ENCODE measurements around the gene PLEKHG4B.

Gene PLEKHG4B

DNA sequence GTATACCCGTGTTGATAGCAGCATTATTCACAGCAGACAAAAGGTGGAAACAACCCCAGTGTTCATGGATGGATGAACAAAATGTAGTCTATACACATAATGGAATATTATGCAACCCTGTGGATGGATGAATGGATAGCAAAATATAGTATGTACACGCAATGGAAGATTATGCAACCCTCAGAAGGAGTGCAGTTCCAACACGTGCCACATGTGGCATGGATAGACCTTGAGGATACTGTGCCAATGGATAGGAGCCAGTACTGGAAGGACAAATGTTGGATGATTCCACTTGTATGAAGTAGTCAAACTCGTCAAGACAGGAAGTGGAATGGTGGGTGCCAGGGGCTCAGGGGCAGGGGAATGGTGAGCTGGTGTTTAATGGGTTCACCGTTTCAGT, 44.9 kb downstream of the PLEKHG4B start:
- DNase-seq = no peak

DNA sequence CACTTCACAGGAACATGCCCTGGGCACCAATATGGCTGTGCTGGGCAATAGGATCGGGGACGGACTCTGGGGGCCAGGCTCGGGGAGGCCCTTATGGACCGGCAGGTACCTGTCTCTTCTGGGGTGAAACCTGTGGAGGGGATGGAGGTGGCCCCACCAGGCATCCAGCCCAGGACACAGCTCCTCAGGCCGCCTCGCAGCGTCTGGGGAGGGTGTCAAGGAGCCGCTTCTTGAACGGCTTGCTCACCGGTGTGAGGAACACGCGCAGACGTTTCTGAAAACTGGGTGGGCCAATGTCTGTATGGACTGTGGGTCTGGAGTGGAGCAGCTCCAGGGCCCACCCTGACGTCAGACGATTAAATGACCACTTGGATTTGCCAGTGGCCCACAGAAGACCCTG, 45.8 kb downstream of the PLEKHG4B start:
- no peak for DNase-seq

DNA sequence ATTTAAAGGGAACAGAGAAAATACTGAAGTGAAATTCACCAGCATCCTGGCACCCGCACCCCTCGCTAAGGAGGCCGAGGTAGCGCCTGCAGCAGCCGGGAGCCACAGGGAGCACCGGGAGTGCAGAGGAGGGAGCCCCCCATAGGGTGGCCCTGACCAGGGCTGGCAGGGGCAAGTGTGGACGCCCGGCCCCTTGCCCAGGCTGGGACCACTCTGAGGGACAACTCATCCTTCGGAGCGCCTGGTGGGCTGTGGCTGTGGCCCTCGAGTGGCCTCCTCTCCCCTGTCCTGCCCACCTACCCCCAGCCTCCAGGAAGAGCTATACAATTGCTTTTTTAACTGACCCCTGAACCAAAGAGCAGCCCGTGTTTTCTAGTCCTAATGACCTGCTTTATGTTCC, 47.0 kb downstream of the PLEKHG4B start:
- DNase-seq = no peak

DNA sequence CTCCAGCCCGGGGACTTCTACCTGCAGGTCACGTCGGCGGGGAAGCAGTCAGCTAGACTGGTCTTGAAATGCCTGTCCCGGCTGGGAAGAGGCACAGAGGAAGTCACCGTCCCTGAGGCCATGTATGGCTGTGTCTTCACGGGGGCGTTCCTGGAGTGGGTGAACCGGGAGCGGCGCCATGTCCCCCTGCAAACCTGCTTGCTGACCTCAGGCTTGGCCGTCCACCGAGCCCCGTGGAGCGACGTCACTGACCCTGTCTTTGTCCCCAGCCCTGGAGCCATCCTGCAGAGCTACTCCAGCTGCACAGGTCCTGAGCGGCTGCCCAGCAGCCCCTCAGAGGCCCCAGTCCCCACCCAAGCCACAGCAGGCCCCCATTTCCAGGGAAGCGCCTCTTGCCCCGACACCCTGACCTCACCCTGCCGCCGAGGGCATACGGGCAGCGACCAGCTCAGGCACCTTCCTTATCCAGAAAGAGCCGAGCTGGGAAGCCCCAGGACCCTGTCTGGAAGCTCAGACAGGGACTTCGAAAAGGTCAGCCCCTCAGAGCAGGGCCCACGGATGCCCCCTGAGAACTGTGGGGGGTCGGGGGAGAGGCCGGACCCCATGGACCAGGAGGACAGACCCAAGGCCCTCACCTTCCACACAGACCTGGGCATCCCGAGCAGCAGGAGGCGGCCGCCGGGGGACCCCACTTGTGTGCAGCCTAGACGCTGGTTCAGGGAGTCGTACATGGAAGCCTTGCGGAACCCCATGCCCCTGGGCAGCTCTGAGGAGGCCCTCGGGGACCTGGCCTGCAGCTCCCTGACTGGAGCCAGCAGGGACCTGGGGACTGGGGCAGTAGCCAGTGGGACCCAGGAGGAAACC, 47.8 kb downstream of the PLEKHG4B start:
- DNase-seq = no peak

DNA sequence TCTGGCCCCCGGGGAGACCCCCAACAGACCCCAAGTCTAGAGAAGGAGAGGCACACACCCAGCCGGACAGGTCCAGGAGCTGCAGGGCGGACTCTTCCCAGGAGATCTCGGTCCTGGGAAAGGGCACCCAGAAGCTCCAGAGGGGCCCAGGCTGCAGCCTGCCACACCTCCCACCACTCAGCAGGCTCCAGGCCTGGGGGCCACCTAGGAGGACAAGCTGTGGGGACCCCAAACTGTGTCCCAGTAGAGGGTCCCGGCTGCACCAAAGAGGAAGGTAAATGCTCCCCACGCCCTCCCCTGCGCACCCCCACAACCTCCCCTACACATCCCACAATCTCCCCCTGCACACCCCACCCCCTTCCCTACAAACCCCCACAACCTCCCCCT, 48.5 kb downstream of the PLEKHG4B start:
- DNase-seq = no peak

DNA sequence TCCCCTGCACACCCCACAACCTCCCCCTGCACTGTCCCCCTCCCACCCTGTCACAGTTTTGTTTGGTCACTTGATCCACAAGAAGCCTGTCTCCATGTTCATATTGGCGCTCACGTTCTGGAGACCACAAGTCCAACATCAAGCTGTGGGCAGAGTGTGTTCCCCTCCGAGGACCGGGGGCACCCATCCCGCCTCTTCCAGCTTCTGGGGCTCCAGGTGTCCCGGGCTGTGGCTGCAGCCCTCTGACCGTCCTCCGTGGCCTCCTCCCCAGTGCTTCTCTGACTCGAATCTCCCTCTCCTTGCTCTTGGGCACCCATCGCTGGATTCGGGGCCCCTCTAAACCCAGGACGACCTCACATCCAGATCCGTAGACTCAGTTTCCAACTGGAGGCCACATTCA, 49.2 kb downstream of the PLEKHG4B start:
- no peak for DNase-seq

DNA sequence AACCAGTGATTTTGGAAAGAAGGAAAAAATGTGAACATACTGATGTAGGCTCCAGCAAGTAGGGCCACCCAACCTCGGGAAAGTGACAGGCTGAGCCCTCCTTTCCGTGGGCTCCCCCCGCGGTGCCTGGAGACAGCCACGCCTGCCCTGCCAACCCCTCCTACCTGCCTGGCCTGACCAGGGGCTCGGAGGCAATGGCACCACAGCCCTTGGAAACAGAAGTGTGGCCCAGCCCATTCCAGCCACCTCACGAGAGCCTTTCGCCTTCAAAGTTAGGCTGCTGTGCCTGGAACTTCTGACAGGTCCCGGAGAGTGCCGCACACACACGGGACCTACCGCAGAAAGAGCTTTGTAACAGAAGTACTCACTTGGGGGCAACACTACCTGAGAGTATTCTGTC, 49.8 kb downstream of the PLEKHG4B start:
- DNase-seq = no peak

DNA sequence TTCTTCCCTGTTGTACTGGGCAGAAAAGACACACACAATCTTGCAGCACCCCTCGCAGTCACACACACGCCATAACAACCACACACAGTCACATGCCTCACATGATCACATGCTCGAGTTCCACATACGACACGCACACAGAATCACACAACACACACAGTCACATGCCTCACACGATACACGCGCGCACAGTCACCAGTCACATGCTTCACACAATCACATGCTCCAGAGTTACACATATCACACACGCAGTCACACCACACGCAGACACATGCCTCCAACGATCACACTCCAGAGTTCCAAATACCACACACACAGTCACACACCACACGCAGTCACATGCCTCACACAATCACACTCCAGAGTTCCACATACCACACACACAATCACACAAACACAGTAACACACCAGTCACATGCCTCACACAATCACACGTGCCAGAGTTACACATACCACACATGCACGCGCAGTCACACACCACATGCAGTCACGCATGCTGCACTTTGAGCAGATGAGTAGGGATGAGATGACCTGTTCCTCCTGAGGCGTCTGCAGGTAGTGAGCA, 50.4 kb downstream of the PLEKHG4B start:
- no peak for DNase-seq

DNA sequence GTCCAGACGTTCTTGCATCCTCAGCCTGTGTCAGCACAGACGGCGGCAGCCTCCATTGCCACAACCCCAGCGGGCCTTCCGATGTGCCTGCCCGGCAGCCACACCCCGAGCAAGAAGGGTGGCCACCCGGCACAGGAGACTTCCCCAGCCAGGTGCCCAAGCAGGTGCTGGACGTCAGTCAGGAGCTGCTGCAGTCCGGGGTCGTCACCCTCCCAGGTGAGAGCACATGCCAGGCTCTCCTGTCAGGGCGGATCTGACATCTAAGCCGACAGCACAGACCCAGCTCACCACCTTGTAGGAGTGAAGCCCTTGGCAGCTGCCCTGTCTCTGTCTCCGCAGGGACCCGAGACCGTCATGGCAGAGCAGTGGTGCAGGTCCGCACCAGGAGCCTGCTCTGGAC, 51.1 kb downstream of the PLEKHG4B start:
- no peak for DNase-seq

DNA sequence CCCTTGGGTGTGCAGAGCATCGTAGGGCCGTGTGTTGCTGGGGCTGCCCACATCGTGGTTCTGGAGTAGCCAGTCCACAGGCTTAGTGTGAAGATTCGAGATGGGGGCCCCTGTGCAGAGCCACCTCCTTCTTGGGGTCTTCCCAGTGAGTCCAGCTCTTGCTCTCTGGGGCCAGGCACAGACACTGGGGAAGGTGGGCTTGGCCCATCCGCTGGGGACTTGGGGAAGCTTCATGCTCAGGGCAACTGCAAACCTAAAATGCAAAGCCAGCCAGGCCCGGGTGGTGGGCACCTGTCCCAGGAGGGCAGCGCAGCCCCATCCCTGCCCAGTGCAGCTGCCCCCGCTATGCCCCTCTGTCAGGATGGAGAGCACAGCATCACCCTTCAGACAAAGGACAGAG, 53.0 kb downstream of the PLEKHG4B start:
- DNase-seq = no peak

DNA sequence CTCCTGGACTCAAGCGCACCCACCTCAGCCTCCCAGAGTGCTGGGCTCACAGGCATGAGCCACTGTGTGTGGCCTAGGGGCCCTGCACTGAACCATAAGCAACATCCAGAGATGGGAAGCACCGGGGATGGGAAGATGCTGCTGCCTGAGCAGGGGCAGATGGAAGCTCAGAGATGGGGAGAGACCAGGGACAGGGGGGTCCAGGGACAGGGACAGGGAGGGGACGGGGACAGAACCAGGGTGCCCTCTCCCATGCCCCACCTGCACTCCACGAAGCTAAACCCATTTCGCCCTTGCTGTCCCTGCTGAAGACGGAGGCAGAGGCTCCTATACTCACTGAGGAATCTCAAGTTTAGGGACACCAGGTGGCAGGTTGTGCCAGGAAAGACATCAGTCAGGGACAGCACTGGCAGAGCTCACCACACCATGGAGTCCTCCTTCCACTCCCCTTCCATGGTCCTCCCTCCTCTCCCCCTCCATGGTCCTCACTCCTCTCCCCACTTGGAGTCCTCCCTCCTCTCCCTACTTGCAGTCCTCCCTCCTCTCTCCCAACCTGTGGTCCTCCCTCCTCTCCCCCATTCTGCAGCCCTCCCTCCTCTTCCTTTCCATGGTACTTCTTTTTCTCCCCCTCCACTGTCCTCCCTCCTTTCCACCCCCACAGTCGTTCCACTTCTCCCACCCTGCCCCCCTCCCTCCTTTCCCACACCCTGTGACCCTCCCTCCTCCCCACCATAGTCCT, 53.8 kb downstream of the PLEKHG4B start:
- DNase-seq = no peak

DNA sequence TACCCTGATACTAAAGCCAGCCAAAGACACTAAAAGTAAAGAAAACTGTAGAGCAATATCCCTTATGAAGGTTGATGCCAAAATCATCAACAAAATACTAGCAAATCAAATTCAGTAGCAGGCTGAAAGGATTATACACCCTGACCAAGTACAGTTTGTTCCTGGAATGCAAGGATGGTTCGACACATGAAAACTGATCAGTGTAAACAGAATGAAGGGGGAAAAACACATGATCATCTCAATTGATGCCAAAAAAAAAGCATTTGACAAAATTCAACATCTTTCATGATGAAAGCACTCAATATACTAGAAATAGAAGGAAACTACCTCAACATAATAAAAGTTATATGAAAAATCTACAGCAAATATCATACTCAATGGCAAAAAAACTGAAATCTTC, 55.8 kb downstream of the PLEKHG4B start:
- no peak for DNase-seq

DNA sequence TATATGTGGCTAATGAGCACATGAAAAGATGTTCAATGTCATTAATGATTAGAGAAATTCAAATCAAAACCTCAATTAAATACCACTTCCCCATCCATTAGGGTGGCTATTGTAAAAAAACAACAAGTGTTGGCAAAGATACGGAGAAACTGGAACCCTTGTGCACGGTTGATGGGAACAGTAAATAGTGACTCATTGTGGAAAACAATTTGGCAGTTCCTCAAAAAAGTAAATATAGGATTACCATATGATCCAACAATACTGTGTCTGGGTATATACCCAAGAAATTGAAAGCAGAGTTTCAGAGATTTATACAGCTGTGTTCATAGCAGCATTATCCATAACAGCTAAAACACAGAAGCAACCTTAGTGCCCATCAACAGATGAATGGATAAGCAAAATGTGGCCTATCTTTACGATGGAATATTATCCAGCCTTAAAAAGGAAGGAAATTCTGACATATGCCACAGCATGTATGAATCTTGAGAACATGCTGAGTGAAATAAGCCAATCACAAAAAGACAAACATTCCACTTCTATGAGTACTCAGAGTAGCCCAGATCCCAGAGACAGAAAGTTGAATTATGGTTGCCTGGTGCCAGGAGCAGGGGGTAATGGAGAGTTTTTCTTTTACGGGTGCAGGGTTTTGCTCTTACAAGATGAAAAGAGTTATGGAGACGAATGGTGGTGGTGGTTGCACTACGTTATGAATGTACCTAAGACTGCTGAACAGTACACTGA, 57.9 kb downstream of the PLEKHG4B start:
- peak; percentile 50 for DNase-seq

DNA sequence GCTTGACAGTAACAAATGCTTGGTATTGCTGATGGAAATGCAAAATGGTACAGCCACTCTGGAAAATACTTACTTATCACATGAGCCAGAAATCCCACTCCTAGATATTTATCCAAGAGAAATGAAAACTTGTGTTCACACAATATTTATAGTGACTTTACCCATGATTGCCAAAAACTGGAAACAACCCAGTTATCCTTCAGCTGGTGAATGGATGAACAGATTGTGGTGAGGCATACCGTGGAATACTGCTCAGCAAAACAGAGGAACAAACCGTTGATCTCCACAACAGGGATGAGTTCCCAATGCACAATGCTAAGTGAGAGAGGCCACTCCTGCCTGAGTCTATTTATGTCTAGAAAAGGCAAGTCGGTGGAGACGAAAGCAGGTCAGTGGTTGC, 58.8 kb downstream of the PLEKHG4B start:
- no peak for DNase-seq

DNA sequence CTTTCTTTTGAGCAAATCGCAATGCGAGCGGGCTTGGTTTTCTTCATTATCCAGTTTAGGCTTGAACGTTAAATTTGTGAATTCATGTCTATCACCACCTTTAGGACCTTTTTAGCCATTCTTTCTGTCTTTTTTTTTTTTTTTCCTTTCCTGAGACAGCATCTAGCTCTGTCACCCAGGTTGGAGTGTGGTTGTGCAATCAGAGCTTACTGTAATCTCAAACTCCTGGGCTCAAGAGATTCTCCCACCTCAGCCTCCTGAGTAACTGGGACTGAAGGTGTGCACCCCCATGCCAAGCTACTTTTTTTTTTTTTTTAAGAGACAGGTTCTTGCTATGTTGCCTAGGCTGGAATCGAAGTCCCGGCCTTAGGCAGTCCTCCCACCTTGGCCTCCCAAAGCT, 60.1 kb downstream of the PLEKHG4B start:
- no peak for DNase-seq

DNA sequence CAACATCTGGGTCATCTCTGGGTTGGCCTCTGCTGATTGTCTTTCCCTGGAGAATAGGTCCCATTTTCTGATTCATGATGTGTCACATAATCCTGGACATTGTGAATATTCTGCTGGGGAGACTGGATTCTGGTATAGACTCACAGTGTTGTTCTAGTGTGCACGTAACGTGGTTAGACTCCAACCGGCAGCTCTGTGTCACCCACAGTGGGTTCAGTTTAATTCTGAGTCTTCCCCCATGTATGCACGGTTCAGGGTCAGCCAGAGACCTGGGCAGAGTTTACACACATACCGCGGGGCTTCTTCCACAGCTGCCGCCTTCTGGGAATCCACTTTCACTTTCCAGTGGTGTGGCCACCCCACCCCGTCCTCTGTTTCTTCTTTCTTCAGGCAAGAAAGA, 61.3 kb downstream of the PLEKHG4B start:
- no peak for DNase-seq

DNA sequence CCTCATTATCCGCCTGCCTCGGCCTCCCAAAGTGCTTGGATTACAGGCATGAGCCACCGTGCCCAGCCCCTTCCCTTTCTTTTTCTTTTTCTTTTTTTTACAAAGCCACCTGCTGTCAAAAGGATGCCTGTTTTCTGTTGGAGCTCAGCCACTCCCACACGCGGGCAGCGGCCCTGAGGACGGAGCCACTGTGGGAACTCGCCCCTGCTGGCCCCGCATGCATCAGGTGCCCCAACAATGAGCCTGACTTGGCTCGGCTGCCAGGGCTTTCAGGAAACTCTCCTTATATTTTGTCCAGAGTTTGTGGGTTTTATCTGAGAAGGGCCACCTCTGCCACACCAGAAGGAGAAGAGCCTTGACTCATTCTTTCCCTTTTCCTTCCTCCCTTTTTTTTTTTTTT, 62.3 kb downstream of the PLEKHG4B start:
- no peak for DNase-seq

DNA sequence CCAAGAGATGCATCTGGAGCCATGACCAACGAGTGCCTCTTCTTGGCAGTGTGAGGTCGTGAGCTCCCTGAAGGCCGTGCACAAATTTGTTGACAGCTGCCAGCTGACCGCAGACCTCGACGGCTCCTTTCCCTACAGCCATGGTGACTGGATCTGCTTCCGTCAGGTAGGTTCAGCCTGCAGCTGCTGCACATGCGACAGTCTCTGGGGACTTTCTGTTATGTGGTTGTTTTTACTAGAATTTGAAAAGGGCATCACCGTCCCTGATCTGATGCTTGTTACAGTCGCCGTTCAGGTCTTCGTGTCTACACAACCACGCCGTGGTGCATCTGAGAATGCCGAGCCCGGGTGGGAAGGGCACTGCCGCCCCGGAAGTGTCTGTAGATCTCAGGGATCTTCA, 62.9 kb downstream of the PLEKHG4B start:
- no peak for DNase-seq

DNA sequence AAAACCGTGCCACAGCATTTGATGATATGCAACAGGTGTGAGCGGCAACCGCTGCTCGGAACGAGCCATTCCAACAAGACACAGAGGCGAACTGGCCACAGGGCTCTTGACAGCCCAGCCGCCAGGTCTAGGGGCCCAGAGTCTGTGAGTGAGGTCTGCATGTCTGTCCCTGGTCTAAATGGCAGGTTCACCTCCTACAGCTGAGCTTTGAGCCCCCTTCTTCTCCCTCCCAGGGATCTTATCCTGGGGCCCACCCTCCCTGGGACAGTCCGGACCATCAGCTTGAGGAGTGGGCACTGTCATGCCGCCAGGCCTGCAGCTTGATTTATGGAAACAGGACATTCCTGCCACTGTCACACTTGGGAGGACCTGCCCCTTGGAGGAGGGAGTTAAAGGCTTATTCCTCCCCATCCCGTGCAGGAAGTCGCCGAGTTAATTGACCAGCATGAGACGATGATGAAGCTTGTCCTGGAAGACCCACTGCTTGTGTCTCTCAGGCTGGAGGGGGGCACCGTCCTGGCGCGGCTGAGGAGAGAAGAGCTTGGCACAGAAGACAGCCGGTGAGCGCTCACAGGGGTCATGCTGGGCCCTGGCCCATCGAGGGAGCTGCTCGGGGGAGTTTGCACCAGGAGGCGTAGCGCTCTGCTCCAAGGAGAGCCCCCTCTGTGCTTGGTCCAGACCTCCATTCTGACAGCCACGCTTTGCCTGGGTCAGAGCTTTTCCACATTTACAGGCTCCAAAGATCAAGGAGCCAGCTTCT, 63.9 kb downstream of the PLEKHG4B start:
- no peak for DNase-seq

DNA sequence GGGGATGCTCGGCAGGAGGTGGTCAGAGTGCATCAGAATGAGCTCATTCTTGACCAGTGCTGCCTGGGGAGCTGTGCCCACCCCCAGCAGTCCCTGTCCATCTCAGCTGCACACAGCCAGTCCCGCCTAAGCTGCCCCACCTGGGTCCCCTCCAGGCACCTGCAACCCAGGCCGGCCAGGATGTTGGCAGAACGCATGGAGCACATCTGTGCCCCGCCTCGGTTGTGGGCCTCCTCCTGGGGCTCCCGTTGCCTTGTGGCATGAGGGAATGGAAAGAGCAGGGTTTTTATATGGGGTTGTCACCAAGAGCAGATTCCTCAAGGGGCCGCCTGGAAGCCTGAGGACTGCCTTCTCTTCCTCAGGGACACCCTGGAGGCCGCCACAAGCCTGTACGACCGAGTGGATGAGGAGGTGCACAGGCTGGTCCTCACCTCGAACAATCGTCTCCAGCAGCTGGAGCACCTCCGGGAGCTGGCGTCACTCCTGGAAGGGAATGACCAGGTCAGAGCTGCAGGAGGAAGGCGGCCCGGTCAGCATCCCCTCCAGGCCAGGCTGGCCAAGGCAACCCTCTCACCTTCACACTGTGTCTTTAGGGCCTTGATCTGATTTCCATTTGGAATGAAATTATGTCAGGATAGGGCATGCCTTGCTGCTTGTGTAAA, 64.6 kb downstream of the PLEKHG4B start:
- no peak for DNase-seq

DNA sequence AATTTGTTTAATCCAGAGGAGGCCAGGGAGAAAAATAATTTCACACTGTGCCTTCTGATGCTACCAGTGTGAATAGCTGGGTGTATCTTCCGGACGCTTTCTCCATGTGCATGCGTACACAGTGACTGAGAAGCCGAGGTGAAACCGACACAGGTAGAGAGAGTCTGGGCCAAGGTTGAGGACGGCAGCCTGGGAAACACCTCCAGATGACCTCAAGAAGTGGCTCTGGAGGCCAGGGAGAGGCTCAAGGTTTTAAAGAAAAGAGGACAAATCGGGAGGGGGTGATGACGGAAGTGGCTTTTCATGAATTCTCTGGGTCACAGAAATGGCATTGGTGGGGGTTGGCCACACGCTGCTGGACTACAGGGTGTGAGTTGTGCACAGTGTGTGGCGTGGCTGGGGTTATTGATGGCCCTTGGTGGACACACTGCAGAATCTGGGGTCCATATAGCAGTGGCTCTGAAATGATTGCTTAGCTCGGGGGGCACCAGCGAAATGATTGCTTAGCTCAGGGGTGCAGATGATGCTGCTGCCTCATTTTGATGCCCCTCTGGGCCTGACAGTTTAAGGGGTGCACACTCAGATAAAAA, 65.3 kb downstream of the PLEKHG4B start:
- DNase-seq = no peak

DNA sequence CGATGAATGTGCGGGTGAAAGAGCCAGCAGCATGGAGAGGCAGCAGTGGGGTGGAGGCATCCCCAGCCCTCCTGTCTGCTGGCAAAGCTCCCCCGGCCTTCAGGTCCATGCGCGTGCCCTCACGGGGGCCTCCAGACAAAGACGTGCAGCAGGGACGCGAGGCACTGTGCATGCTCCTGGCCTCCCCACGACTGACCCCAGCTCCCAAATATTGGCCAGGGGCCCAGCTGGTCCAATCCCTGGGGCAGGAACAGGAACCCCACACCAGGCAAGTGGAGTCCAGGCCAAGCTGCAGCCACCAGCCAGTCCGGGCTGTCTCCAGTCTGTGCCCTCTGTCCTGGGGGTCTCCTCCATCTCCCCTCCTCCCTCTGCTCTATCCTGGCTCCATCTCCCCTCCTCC, 65.8 kb downstream of the PLEKHG4B start:
- DNase-seq = no peak
